Liver (tissue), 9 donors: ENCODE measurements around the gene ASTN1. TPM values are rescaled to one million over a fixed set of nuclear protein-coding genes. Genes with fewer than 3 reads are reported as not detected.

Source experiments
- DNase-seq: peaks from one replicate; pipeline ENCODE4 v3.0.0-alpha.2; 2017; ENCODE audit warnings: low spot score
- H3K27ac ChIP-seq, 2 donors: one replicate each; pipeline ENCODE4 v1.7.0; 2013; ENCODE audit warnings: inconsistent platforms in 2 of 2, low read length in 2 of 2, control low read depth in 1 of 2, low read depth in 1 of 2, mild to moderate bottlenecking in 1 of 2
- H3K27me3 ChIP-seq, 4 donors: one replicate each; pipeline versions ENCODE4 v1.6.1 to v1.7.0; 2013; ENCODE audit warnings: low read length in 3 of 4, inconsistent platforms in 1 of 4, mild to moderate bottlenecking in 1 of 4, moderate library complexity in 1 of 4; ENCODE audit not compliant: control insufficient read depth in 4 of 4, insufficient read depth in 4 of 4
- H3K36me3 ChIP-seq, 4 donors: one replicate each; pipeline versions ENCODE4 v1.6.1 to v1.7.0; 2013; ENCODE audit warnings: low read length in 3 of 4, mild to moderate bottlenecking in 3 of 4, low read depth in 1 of 4, moderate library complexity in 1 of 4; ENCODE audit not compliant: control insufficient read depth in 4 of 4, insufficient read depth in 3 of 4
- H3K4me1 ChIP-seq, 4 donors: one replicate each; pipeline versions ENCODE4 v1.6.1 to v1.7.0; 2013; ENCODE audit warnings: low read length in 3 of 4, mild to moderate bottlenecking in 3 of 4, moderate library complexity in 1 of 4; ENCODE audit not compliant: control insufficient read depth in 4 of 4, insufficient read depth in 4 of 4
- H3K4me3 ChIP-seq, 3 donors: one replicate each; pipeline versions ENCODE4 v1.6.1 to v1.7.0; 2013; ENCODE audit warnings: low read length in 3 of 3, control low read depth in 1 of 3, low read depth in 1 of 3, mild to moderate bottlenecking in 1 of 3
- H3K9ac ChIP-seq, 2 donors: one replicate each; pipeline ENCODE4 v1.7.0; 2013; ENCODE audit warnings: low read length in 2 of 2, mild to moderate bottlenecking in 2 of 2, moderate library complexity in 2 of 2, control low read depth in 1 of 2, low read depth in 1 of 2
- H3K9me3 ChIP-seq, 4 donors: one replicate each; pipeline versions ENCODE4 v1.6.1 to v1.7.0; 2013; ENCODE audit warnings: low read length in 3 of 4; ENCODE audit not compliant: control insufficient read depth in 4 of 4
- ATF3 ChIP-seq: IDR thresholded peaks from 2 replicates; pipeline ENCODE4 v1.6.1; 2016; ENCODE audit warnings: antibody characterized with exemption
- CTCF ChIP-seq: fragments of 150-350 bp; IDR thresholded peaks from 2 replicates; pipeline ENCODE4 v1.5.1; 2017; ENCODE audit warnings: improper control_type of control experiment, low read depth, low read length; ENCODE audit not compliant: missing input control
- EGR1 ChIP-seq, 2 donors: IDR thresholded peaks; 2 replicates each; pipeline ENCODE4 v1.6.1; 2016 to 2018; ENCODE audit warnings: antibody characterized with exemption in 2 of 2, low read depth in 2 of 2
- FOXA1 ChIP-seq: IDR thresholded peaks from 2 replicates; pipeline ENCODE4 v1.6.1; 2016; ENCODE audit warnings: antibody characterized with exemption
- FOXA2 ChIP-seq: IDR thresholded peaks from 2 replicates; pipeline ENCODE4 v1.6.1; 2016; ENCODE audit warnings: antibody characterized with exemption
- GABPA ChIP-seq, 2 donors: IDR thresholded peaks in 1 of 2; conservative IDR thresholded peaks in 1 of 2; 2 replicates each; pipeline ENCODE4 v1.6.1; 2016; ENCODE audit warnings: antibody characterized with exemption in 2 of 2, mild to moderate bottlenecking in 1 of 2, moderate library complexity in 1 of 2
- HNF4A ChIP-seq, 2 donors: conservative IDR thresholded peaks; 2 replicates each; pipeline ENCODE4 v1.6.1; 2016; ENCODE audit warnings: antibody characterized with exemption in 2 of 2, mild to moderate bottlenecking in 2 of 2
- HNF4G ChIP-seq: IDR thresholded peaks from 2 replicates; pipeline ENCODE4 v1.6.1; 2016; ENCODE audit warnings: antibody characterized with exemption
- JUND ChIP-seq, 2 donors: IDR thresholded peaks; 2 replicates each; pipeline ENCODE4 v1.6.1; 2016; ENCODE audit warnings: antibody characterized with exemption in 2 of 2
- NR2F2 ChIP-seq: IDR thresholded peaks from 2 replicates; pipeline ENCODE4 v1.6.1; 2016; ENCODE audit warnings: antibody characterized with exemption
- RAD21 ChIP-seq, 2 donors: IDR thresholded peaks; 2 replicates each; pipeline ENCODE4 v1.6.1; 2016; ENCODE audit warnings: antibody characterized with exemption in 2 of 2, mild to moderate bottlenecking in 2 of 2
- REST ChIP-seq: IDR thresholded peaks from 2 replicates; pipeline ENCODE4 v1.6.1; 2016; ENCODE audit warnings: antibody characterized with exemption, mild to moderate bottlenecking
- RXRA ChIP-seq, 2 donors: IDR thresholded peaks; 2 replicates each; pipeline ENCODE4 v1.6.1; 2017 to 2018; ENCODE audit warnings: antibody characterized with exemption in 2 of 2, mild to moderate bottlenecking in 1 of 2
- SP1 ChIP-seq: IDR thresholded peaks from 2 replicates; pipeline ENCODE4 v1.6.1; 2018; ENCODE audit warnings: antibody characterized with exemption, mild to moderate bottlenecking
- TAF1 ChIP-seq: conservative IDR thresholded peaks from 2 replicates; pipeline ENCODE4 v1.6.1; 2016; ENCODE audit warnings: antibody characterized with exemption, mild to moderate bottlenecking
- YY1 ChIP-seq: IDR thresholded peaks from 2 replicates; pipeline ENCODE4 v1.6.1; 2016; ENCODE audit warnings: antibody characterized with exemption, mild to moderate bottlenecking
- WGBS: extraction: QIAGEN DNeasy Blood & Tissue Kit; methylation state at CpG from one replicate; pipeline ENCODE4 v1.1.7; 2013; 5-methylcytosine and 5-hydroxymethylcytosine counted together
- polyA plus RNA-seq, 2 donors: library from polyadenylated mRNA; stranded (reverse) in 1 of 2; unstranded in 1 of 2; fragments of 200-250 nt in 1 of 2; fragments of >200 nt in 1 of 2; fragmentation: Nextera tagmentation in 1 of 2; extraction: Ambion mirVana in 1 of 2; gene quantifications; one replicate each; pipeline versions ENCODE4 v1.2.1 to v1.2.3, GENCODE V29; 2013 to 2015
- total RNA-seq, 2 donors: library from RNA; depleted of rRNA; stranded (reverse); fragments of >200 nt; gene quantifications; one replicate each; pipeline ENCODE4 v1.2.3, GENCODE V29; 2014
- TF ChIP-seq, protein P1 (sequence below): IDR thresholded peaks from 2 replicates; pipeline ENCODE4 v1.6.1; 2016; ENCODE audit warnings: antibody characterized with exemption
- donor health status: healthy.
- donor health status: healthy.
- donor health status: healthy.
- donor health status: healthy.
- donor health status: healthy.

The ASTN1 gene
- total and polyA plus RNA-seq, 4 donors = 0.10 to 0.28 (median 0.18) TPM

DNA sequence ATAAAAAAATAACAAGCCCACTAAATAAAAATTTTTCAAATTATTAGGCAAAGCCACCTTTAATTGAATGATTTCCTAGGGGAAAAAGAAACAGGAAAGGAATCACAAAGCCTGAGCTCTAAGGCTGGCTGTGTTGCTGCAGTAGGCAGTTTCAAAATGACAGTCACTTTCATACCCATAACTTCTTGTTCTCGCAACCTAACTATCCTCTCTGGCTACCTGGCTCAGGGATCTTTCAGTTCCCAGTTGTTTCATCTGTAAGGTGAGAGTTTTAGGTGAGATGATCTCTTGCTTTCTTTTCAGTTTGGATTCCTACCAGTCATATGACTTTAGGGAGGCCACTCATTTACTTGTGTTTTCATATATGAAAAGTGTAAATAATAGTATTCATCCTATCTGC lies 226.1 kb downstream of the ASTN1 start:
- no peak overlapping the region for H3K9ac ChIP-seq
- DNase-seq = no peak
- TF ChIP-seq ATF3 (no peak), YY1 (no peak), NR2F2 (no peak), EGR1 (IDR thresholded peaks at IDR 0.05; ENCODE audit: low read depth in 2 of 2) (no peak), HNF4G (no peak), FOXA2 (no peak), RAD21 (IDR thresholded peaks at IDR 0.05) (no peak), GABPA (IDR thresholded peaks at IDR 0.05 in 1 of 2, conservative IDR thresholded peaks at IDR 0.05 in 1 of 2) (no peak), TAF1 (no peak), CTCF (no peak), HNF4A (conservative IDR thresholded peaks at IDR 0.05) (no peak), FOXA1 (no peak)
- TF ChIP-seq, protein P1, sequence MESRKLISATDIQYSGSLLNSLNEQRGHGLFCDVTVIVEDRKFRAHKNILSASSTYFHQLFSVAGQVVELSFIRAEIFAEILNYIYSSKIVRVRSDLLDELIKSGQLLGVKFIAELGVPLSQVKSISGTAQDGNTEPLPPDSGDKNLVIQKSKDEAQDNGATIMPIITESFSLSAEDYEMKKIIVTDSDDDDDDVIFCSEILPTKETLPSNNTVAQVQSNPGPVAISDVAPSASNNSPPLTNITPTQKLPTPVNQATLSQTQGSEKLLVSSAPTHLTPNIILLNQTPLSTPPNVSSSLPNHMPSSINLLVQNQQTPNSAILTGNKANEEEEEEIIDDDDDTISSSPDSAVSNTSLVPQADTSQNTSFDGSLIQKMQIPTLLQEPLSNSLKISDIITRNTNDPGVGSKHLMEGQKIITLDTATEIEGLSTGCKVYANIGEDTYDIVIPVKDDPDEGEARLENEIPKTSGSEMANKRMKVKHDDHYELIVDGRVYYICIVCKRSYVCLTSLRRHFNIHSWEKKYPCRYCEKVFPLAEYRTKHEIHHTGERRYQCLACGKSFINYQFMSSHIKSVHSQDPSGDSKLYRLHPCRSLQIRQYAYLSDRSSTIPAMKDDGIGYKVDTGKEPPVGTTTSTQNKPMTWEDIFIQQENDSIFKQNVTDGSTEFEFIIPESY = no peak
- no peak overlapping the region for H3K27ac ChIP-seq
- no peaks in the 10 kb centered on the region for H3K36me3 ChIP-seq
- WGBS = 97% methylated on average over 1 of the region's 1 CpG
- peaks cover 0 to 2% (median 0%) of the 10 kb centered on the region in 4 donors for H3K9me3 ChIP-seq
- no peak overlapping the region for H3K4me3 ChIP-seq
- peaks cover 0 to 3% (median 0%) of the 10 kb centered on the region in 4 donors for H3K27me3 ChIP-seq
- peaks cover 0 to 4% (median 1%) of the 10 kb centered on the region in 4 donors for H3K4me1 ChIP-seq

- Histone ChIP-seq H3K9me3 (no peaks in the 10 kb centered on the region), H3K4me3 (no peak overlapping the region), H3K27ac (no peak overlapping the region), H3K9ac (no peak overlapping the region), H3K27me3 (no peaks in the 10 kb centered on the region), H3K36me3 (no peaks in the 10 kb centered on the region), H3K4me1 (peaks cover 0 to 6% (median 3%) of the 10 kb centered on the region in 4 donors)
- WGBS = 65% methylated on average over 4 of the region's 4 CpGs
- DNase-seq = no peak
- no peak for TF ChIP-seq SP1
- no peak for TF ChIP-seq FOXA2
- no peak for TF ChIP-seq ATF3
- TF ChIP-seq JUND (IDR thresholded peaks at IDR 0.05) = no peak
- TF ChIP-seq NR2F2 = no peak
- TF ChIP-seq REST = no peak
- TF ChIP-seq GABPA (IDR thresholded peaks at IDR 0.05 in 1 of 2, conservative IDR thresholded peaks at IDR 0.05 in 1 of 2) = no peak
- TF ChIP-seq RXRA (IDR thresholded peaks at IDR 0.05) = no peak
- no peak for TF ChIP-seq HNF4A (conservative IDR thresholded peaks at IDR 0.05)
- TF ChIP-seq CTCF = no peak
- TF ChIP-seq TAF1 = no peak
- no peak for TF ChIP-seq HNF4G
- TF ChIP-seq FOXA1 = no peak
- TF ChIP-seq RAD21 (IDR thresholded peaks at IDR 0.05) = no peak
- no peak for TF ChIP-seq EGR1 (IDR thresholded peaks at IDR 0.05; ENCODE audit: low read depth in 2 of 2)
- TF ChIP-seq, protein P1 = no peak
- no peak for TF ChIP-seq YY1
Measured at GRCh38 chr1:176934370-176934769, 230.1 kb downstream of the ASTN1 start.
